H7 (cell line): ENCODE results near the gene STARD4. TPM values are rescaled to one million over a fixed set of nuclear protein-coding genes. Genes with fewer than 3 reads are reported as not detected.

Experiments used
- DNase-seq: peaks from one replicate; pipeline ENCODE4 v3.0.0; 2012
- H3K27me3 ChIP-seq: 2 replicates; pipeline ENCODE4 v1.6.0; 2011; ENCODE audit warnings: mild to moderate bottlenecking, low read length; ENCODE audit not compliant: control insufficient read depth, insufficient read depth
- H3K36me3 ChIP-seq: replicated peaks from 2 replicates; pipeline ENCODE4 v1.5.1; 2011; ENCODE audit warnings: low read length; ENCODE audit not compliant: control insufficient read depth, insufficient read depth
- H3K4me3 ChIP-seq: 2 replicates; pipeline ENCODE4 v1.5.1; 2011; ENCODE audit warnings: low read depth, mild to moderate bottlenecking, control low read depth, low read length, moderate library complexity; ENCODE audit not compliant: insufficient read depth
- total RNA-seq: library from RNA; depleted of rRNA; stranded (reverse); fragments of >200 nt; shearing (Covaris generic); gene quantifications from 2 replicates; pipeline ENCODE4 v1.2.3, GENCODE V29; 2014; rRNA removed

Gene STARD4
- 41.0 and 70.7 TPM in 2 replicates for total RNA-seq

- peak; percentile 95 for DNase-seq
- Histone ChIP-seq H3K36me3 (no peaks in the 10 kb centered on the region), H3K4me3 (peak within 1 kb of the TSS; percentile 85), H3K27me3 (no peaks in the 10 kb centered on the region)
Observed at GRCh38 chr5:111512375-111513130, at the start of gene STARD4. STARD4 (minus strand) TSS chr5:111512535; CDS start chr5:111507433, 5,102 bp downstream.

GRCh38 chr5:111559680-111560079, 47.3 kb upstream of the STARD4 start:
- H3K4me3 ChIP-seq, result no peak overlapping the region
- no peak for DNase-seq
- H3K36me3 ChIP-seq, result no peaks in the 10 kb centered on the region
- H3K27me3 ChIP-seq, result no peaks in the 10 kb centered on the region

GRCh38 chr5:111557686-111558085, 45.4 kb upstream of the STARD4 start:
- Histone ChIP-seq H3K36me3 (no peaks in the 10 kb centered on the region), H3K4me3 (no peak overlapping the region), H3K27me3 (no peaks in the 10 kb centered on the region)
- DNase-seq, result no peak

- no peaks in the 10 kb centered on the region for H3K27me3 ChIP-seq
- no peak for DNase-seq
Observed at GRCh38 chr5:111557111-111557510, 44.8 kb upstream of the STARD4 start.

GRCh38 chr5:111556501-111556900, 44.2 kb upstream of the STARD4 start:
- Histone ChIP-seq H3K27me3 (no peaks in the 10 kb centered on the region), H3K36me3 (no peaks in the 10 kb centered on the region), H3K4me3 (no peak overlapping the region)
- DNase-seq, result no peak

More at GRCh38 chr5:111557111-111557510, 44.8 kb upstream of the STARD4 start:
- H3K4me3 ChIP-seq, result no peak overlapping the region
- no peaks in the 10 kb centered on the region for H3K36me3 ChIP-seq

GRCh38 chr5:111555760-111556159, 43.4 kb upstream of the STARD4 start:
- no peak overlapping the region for H3K4me3 ChIP-seq
- H3K36me3 ChIP-seq, result no peaks in the 10 kb centered on the region
- no peaks in the 10 kb centered on the region for H3K27me3 ChIP-seq
- DNase-seq, result no peak

GRCh38 chr5:111553868-111554267, 41.5 kb upstream of the STARD4 start:
- H3K4me3 ChIP-seq, result no peak overlapping the region
- H3K36me3 ChIP-seq, result no peaks in the 10 kb centered on the region
- no peak for DNase-seq
- no peaks in the 10 kb centered on the region for H3K27me3 ChIP-seq

- Histone ChIP-seq H3K27me3 (no peaks in the 10 kb centered on the region), H3K36me3 (no peaks in the 10 kb centered on the region), H3K4me3 (no peak overlapping the region)
- DNase-seq, result no peak
Observed at GRCh38 chr5:111552896-111553295, 40.6 kb upstream of the STARD4 start.

- no peak for DNase-seq
- Histone ChIP-seq H3K27me3 (no peaks in the 10 kb centered on the region), H3K36me3 (no peaks in the 10 kb centered on the region), H3K4me3 (no peak overlapping the region)
Observed at GRCh38 chr5:111552492-111552891, 40.2 kb upstream of the STARD4 start.

- no peaks in the 10 kb centered on the region for H3K27me3 ChIP-seq
- no peak overlapping the region for H3K4me3 ChIP-seq
- H3K36me3 ChIP-seq, result no peaks in the 10 kb centered on the region
- DNase-seq, result no peak
Observed at GRCh38 chr5:111551569-111552275, 39.4 kb upstream of the STARD4 start.

GRCh38 chr5:111551161-111551560, 38.8 kb upstream of the STARD4 start:
- H3K27me3 ChIP-seq, result no peaks in the 10 kb centered on the region
- no peak overlapping the region for H3K4me3 ChIP-seq
- H3K36me3 ChIP-seq, result no peaks in the 10 kb centered on the region
- DNase-seq, result no peak

- H3K27me3 ChIP-seq, result no peaks in the 10 kb centered on the region
- H3K4me3 ChIP-seq, result no peak overlapping the region
- peak; percentile 50 for DNase-seq
- no peaks in the 10 kb centered on the region for H3K36me3 ChIP-seq
Observed at GRCh38 chr5:111550282-111551020, 38.1 kb upstream of the STARD4 start.

- Histone ChIP-seq H3K4me3 (no peak overlapping the region), H3K27me3 (no peaks in the 10 kb centered on the region), H3K36me3 (no peaks in the 10 kb centered on the region)
- DNase-seq, result no peak
Observed at GRCh38 chr5:111548992-111549649, 36.8 kb upstream of the STARD4 start.

- no peaks in the 10 kb centered on the region for H3K27me3 ChIP-seq
- no peaks in the 10 kb centered on the region for H3K36me3 ChIP-seq
- DNase-seq, result no peak
- H3K4me3 ChIP-seq, result no peak overlapping the region
Observed at GRCh38 chr5:111548348-111548950, 36.1 kb upstream of the STARD4 start.
